HCT116 (cell line): ENCODE results near the gene MVK. TPM values are rescaled to one million over a fixed set of nuclear protein-coding genes. Genes with fewer than 3 reads are reported as not detected.

Source experiments
- ATAC-seq: fragments of 200-7000 bp; cut with Tn5 transposase; 2 replicates; pipeline ENCODE4 v1.9.1; 2020; ENCODE audit warnings: mild to moderate bottlenecking, moderate library complexity
- BruUV-seq: library from RNA; stranded (reverse); fragments of 400-500 nt; replicated peaks from 2 replicates; lab custom pipeline; 2021; lab: Mats Ljungman, UMichigan
- CTCF ChIA-PET: fragments of 300-600 bp; sonication (Branson Sonifier 250); formaldehyde crosslinking; loops from one replicate; lab custom pipeline; 2021; ENCODE audit warnings: antibody characterized with exemption; lab: Charles Lee
- POLR2A ChIA-PET: fragments of 300-600, 350-600 bp; sonication (Branson Sonifier 250); formaldehyde crosslinking; loops from one replicate; lab custom pipeline; 2021; ENCODE audit warnings: antibody characterized with exemption; lab: Charles Lee
- RAD21 ChIA-PET, 2 experiments: fragments of 300-600 bp; sonication (Branson Sonifier 250); formaldehyde crosslinking; loops; one replicate each; lab custom pipeline; 2023; ENCODE audit warnings: low total read pairs in 2 of 2; ENCODE audit not compliant: uncharacterized antibody in 2 of 2, unreplicated experiment in 2 of 2, low non-redundant PET in 1 of 2; lab: Charles Lee
- DNase-seq: peaks from one replicate; pipeline ENCODE4 v3.0.0-alpha.2; 2010; ENCODE audit warnings: low read depth, low spot score
- H2AFZ ChIP-seq: fragments of 200-600 bp; shearing (Covaris generic), sonication (generic); 2 replicates; pipeline ENCODE4 v1.6.1; 2017; ENCODE audit warnings: low read depth, mixed run types, mixed read lengths, antibody characterized with exemption, low read length; ENCODE audit not compliant: poor library complexity, severe bottlenecking
- H3K27ac ChIP-seq: 2 replicates; pipeline ENCODE4 v1.5.1; 2012; ENCODE audit warnings: low read depth, low read length
- H3K27me3 ChIP-seq: fragments of 200-600 bp; sonication (generic); 2 replicates; pipeline ENCODE4 v1.6.1; 2016; ENCODE audit warnings: mixed run types, low read length, mixed read lengths; ENCODE audit not compliant: insufficient read depth
- H3K36me3 ChIP-seq, 2 experiments: fragments of 200-500 bp in 1 of 2; fragments of 200-600 bp in 1 of 2; sonication (Bioruptor generic) in 1 of 2; sonication (generic) in 1 of 2; 2 replicates each; pipeline versions ENCODE4 v1.5.1 to v1.6.1; 2014 to 2016; ENCODE audit warnings: low read length in 2 of 2, inconsistent platforms in 1 of 2, mixed read lengths in 1 of 2, mixed run types in 1 of 2; ENCODE audit not compliant: insufficient read depth in 2 of 2, control insufficient read depth in 1 of 2
- H3K4me1 ChIP-seq, 2 experiments: fragments of 200-600 bp in 1 of 2; sonication (generic) in 1 of 2; 2 replicates each; pipeline versions ENCODE4 v1.5.1 to v1.6.1; 2012 to 2017; ENCODE audit warnings: low read length in 2 of 2, inconsistent platforms in 1 of 2, mild to moderate bottlenecking in 1 of 2, mixed read lengths in 1 of 2, mixed run types in 1 of 2, moderate library complexity in 1 of 2; ENCODE audit not compliant: insufficient read depth in 2 of 2, control insufficient read depth in 1 of 2
- H3K4me2 ChIP-seq: fragments of 200-600 bp; sonication (generic); 2 replicates; pipeline ENCODE4 v1.6.1; 2017; ENCODE audit warnings: mixed run types, low read length, mixed read lengths
- H3K4me3 ChIP-seq, 2 experiments: fragments of 200-600 bp in 1 of 2; sonication (generic) in 1 of 2; replicated peaks in 1 of 2; 2 replicates each; pipeline ENCODE4 v1.5.1; 2011 to 2016; ENCODE audit warnings: low read length in 2 of 2, control low read depth in 1 of 2, low read depth in 1 of 2, mild to moderate bottlenecking in 1 of 2, mixed read lengths in 1 of 2, mixed run types in 1 of 2
- H3K79me2 ChIP-seq: fragments of 200-600 bp; sonication (generic); 2 replicates; pipeline ENCODE4 v1.6.1; 2017; ENCODE audit warnings: mild to moderate bottlenecking, mixed run types, low read length, moderate library complexity, mixed read lengths; ENCODE audit not compliant: insufficient read depth
- H3K9ac ChIP-seq: fragments of 200-600 bp; sonication (generic); 2 replicates; pipeline ENCODE4 v1.6.1; 2016; ENCODE audit warnings: low read length, mixed read lengths
- H3K9me2 ChIP-seq: fragments of 200-600 bp; sonication (generic), shearing (Covaris generic); 2 replicates; pipeline ENCODE4 v1.6.1; 2017; ENCODE audit warnings: mixed run types, mild to moderate bottlenecking, moderate library complexity; ENCODE audit not compliant: insufficient read depth
- H3K9me3 ChIP-seq, 2 experiments: fragments of 200-500 bp in 1 of 2; fragments of 200-600 bp in 1 of 2; sonication (Bioruptor generic) in 1 of 2; sonication (generic) in 1 of 2; 2 replicates each; pipeline ENCODE4 v1.6.1; 2014 to 2017; ENCODE audit warnings: low read length in 2 of 2, mixed read lengths in 2 of 2, inconsistent platforms in 1 of 2, low read depth in 1 of 2, mild to moderate bottlenecking in 1 of 2, mixed run types in 1 of 2, moderate library complexity in 1 of 2; ENCODE audit not compliant: control insufficient read depth in 1 of 2, insufficient read depth in 1 of 2
- H4K20me1 ChIP-seq: fragments of 200-600 bp; sonication (generic), shearing (Covaris generic); 2 replicates; pipeline ENCODE4 v1.6.1; 2017; ENCODE audit warnings: mixed run types, mild to moderate bottlenecking, moderate library complexity; ENCODE audit not compliant: insufficient read depth
- CBX3 ChIP-seq: IDR thresholded peaks from 2 replicates; pipeline ENCODE4 v1.6.1; 2012; ENCODE audit warnings: low read depth
- CEBPB ChIP-seq: IDR thresholded peaks from 2 replicates; pipeline ENCODE4 v1.6.1; 2012; ENCODE audit warnings: low read depth
- EGR1 ChIP-seq: IDR thresholded peaks from 2 replicates; pipeline ENCODE4 v1.6.1; 2012; ENCODE audit warnings: low read depth
- ELF1 ChIP-seq: IDR thresholded peaks from 2 replicates; pipeline ENCODE4 v1.6.1; 2012; ENCODE audit warnings: low read depth, borderline replicate concordance
- EZH2 ChIP-seq: fragments of 200-600 bp; sonication (generic); IDR thresholded peaks from 2 replicates; pipeline ENCODE4 v1.6.1; 2017; ENCODE audit warnings: antibody characterized with exemption, mixed run types
- EZH2phosphoT487 ChIP-seq: fragments of 200-600 bp; IDR thresholded peaks from 2 replicates; pipeline ENCODE4 v1.6.1; 2018; ENCODE audit warnings: antibody characterized with exemption, borderline replicate concordance
- JUND ChIP-seq: IDR thresholded peaks from 2 replicates; pipeline ENCODE4 v1.6.1; 2012
- POLR2A ChIP-seq: IDR thresholded peaks from 2 replicates; pipeline ENCODE4 v1.7.0; 2011; ENCODE audit warnings: borderline replicate concordance; ENCODE audit not compliant: insufficient read depth, insufficient read length; ENCODE audit errors: extremely low read depth
- POLR2AphosphoS5 ChIP-seq: IDR thresholded peaks from 2 replicates; pipeline ENCODE4 v1.6.1; 2011; ENCODE audit warnings: mild to moderate bottlenecking, low read depth, low read length, moderate library complexity
- RAD21 ChIP-seq: IDR thresholded peaks from 2 replicates; pipeline ENCODE4 v1.6.1; 2012; ENCODE audit warnings: low read depth, mild to moderate bottlenecking
- SP1 ChIP-seq: IDR thresholded peaks from 2 replicates; pipeline ENCODE4 v1.6.1; 2012; ENCODE audit warnings: low read depth
- SRF ChIP-seq: IDR thresholded peaks from 2 replicates; pipeline ENCODE4 v1.6.1; 2012; ENCODE audit warnings: low read depth
- ZFX ChIP-seq: fragments of 450-650 bp; IDR thresholded peaks from 2 replicates; pipeline ENCODE4 v1.6.1; 2017
- intact Hi-C: fragments of 100-400 bp; cut with micrococcal nuclease; formaldehyde crosslinking; loops from 2 replicates; pipeline ENCODE4 v1.10.0; 2022
- total RNA-seq: library from RNA; stranded (reverse); gene quantifications from one replicate; pipeline ENCODE4 v1.2.1, GENCODE V29; 2021; ENCODE audit not compliant: unreplicated experiment
- TF ChIP-seq, protein P1 (sequence below): IDR thresholded peaks from 2 replicates; pipeline ENCODE4 v1.6.1; 2012; ENCODE audit warnings: low read depth
- TF ChIP-seq, protein P2 (sequence below), 3 experiments: fragments of 200-600 bp in 1 of 3; sonication (generic) in 1 of 3; IDR thresholded peaks in 2 of 3; conservative IDR thresholded peaks in 1 of 3; 2 replicates each; pipeline ENCODE4 v1.5.1; 2012 to 2017; ENCODE audit warnings: low read depth in 2 of 3, low read length in 2 of 3, antibody characterized with exemption in 1 of 3, borderline replicate concordance in 1 of 3, control low read depth in 1 of 3, mild to moderate bottlenecking in 1 of 3, mixed read lengths in 1 of 3, mixed run types in 1 of 3, moderate library complexity in 1 of 3; ENCODE audit not compliant: insufficient read depth in 1 of 3

Gene MVK
- total RNA-seq, 1 experiment from 2014 or later, result 17.3 TPM

DNA sequence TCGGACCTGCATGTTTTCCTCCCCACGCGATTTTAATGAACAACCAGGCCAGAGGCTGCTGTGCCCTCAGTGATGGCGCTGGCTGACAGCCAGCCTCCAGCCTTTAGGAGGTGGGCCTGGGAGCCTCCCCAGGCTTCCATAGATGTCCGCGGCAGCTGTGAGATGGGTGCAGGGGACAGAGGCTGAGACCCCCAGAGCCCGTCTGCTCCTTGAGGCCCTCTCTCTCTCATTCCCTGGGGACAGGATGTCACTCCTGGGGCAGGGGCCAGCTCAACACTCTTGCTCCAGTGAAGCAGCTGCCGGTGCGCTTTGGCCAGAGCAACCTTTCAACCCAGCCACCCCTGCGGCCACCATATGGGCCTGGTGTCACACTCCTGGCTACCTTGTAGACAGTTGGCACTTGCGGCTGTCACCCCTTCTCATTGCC, 24.8 kb downstream of the MVK start:
- Histone ChIP-seq H4K20me1 (no peaks in the 10 kb centered on the region), H3K4me2 (no peak overlapping the region), H3K9me3 (no peaks in the 10 kb centered on the region), H3K4me1 (peaks cover 4 to 11% of the 10 kb centered on the region in 2 experiments), H3K9me2 (no peaks in the 10 kb centered on the region), H3K27me3 (no peaks in the 10 kb centered on the region), H3K36me3 (0 out of 4 replicates have a peak, but pooled peaks cover 0 to 5% of the 10 kb centered on the region in 2 experiments), H3K79me2 (no peaks in the 10 kb centered on the region), H2AFZ (no peak overlapping the region), H3K9ac (no peak overlapping the region), H3K27ac (no peak overlapping the region), H3K4me3 (no peak overlapping the region)
- intact Hi-C loops, result no loop called here
- TF ChIP-seq RAD21 (no peak), SRF (no peak), CBX3 (no peak), EGR1 (no peak), JUND (no peak), POLR2A (no peak), POLR2AphosphoS5 (no peak), EZH2 (no peak), ZFX (no peak), ELF1 (no peak), CEBPB (no peak), SP1 (no peak), EZH2phosphoT487 (no peak)
- TF ChIP-seq, protein P1, sequence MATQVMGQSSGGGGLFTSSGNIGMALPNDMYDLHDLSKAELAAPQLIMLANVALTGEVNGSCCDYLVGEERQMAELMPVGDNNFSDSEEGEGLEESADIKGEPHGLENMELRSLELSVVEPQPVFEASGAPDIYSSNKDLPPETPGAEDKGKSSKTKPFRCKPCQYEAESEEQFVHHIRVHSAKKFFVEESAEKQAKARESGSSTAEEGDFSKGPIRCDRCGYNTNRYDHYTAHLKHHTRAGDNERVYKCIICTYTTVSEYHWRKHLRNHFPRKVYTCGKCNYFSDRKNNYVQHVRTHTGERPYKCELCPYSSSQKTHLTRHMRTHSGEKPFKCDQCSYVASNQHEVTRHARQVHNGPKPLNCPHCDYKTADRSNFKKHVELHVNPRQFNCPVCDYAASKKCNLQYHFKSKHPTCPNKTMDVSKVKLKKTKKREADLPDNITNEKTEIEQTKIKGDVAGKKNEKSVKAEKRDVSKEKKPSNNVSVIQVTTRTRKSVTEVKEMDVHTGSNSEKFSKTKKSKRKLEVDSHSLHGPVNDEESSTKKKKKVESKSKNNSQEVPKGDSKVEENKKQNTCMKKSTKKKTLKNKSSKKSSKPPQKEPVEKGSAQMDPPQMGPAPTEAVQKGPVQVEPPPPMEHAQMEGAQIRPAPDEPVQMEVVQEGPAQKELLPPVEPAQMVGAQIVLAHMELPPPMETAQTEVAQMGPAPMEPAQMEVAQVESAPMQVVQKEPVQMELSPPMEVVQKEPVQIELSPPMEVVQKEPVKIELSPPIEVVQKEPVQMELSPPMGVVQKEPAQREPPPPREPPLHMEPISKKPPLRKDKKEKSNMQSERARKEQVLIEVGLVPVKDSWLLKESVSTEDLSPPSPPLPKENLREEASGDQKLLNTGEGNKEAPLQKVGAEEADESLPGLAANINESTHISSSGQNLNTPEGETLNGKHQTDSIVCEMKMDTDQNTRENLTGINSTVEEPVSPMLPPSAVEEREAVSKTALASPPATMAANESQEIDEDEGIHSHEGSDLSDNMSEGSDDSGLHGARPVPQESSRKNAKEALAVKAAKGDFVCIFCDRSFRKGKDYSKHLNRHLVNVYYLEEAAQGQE, result no peak
- TF ChIP-seq, protein P2, sequence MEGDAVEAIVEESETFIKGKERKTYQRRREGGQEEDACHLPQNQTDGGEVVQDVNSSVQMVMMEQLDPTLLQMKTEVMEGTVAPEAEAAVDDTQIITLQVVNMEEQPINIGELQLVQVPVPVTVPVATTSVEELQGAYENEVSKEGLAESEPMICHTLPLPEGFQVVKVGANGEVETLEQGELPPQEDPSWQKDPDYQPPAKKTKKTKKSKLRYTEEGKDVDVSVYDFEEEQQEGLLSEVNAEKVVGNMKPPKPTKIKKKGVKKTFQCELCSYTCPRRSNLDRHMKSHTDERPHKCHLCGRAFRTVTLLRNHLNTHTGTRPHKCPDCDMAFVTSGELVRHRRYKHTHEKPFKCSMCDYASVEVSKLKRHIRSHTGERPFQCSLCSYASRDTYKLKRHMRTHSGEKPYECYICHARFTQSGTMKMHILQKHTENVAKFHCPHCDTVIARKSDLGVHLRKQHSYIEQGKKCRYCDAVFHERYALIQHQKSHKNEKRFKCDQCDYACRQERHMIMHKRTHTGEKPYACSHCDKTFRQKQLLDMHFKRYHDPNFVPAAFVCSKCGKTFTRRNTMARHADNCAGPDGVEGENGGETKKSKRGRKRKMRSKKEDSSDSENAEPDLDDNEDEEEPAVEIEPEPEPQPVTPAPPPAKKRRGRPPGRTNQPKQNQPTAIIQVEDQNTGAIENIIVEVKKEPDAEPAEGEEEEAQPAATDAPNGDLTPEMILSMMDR (IDR thresholded peaks at IDR 0.05 in 2 of 3, conservative IDR thresholded peaks at IDR 0.05 in 1 of 3; ENCODE audit: borderline replicate concordance in 1 of 3, insufficient read depth in 1 of 3, low read depth in 2 of 3, low read length in 2 of 3), result no peak
- RAD21 ChIA-PET, result interaction anchor here (0.8 to 1.1 kb wide), 3 partner anchors 174 to 177 kb away, joined by 6 to 9 read pairs (median 9); no protein-coding TSS in a partner anchor
- POLR2A ChIA-PET, result no interaction called here
- ATAC-seq, result no peak
- no TSS peak for BruUV-seq
- no peak for DNase-seq
- CTCF ChIA-PET, result interaction anchor here (0.7 to 3.3 kb wide), 14 partner anchors 10 to 247 kb away, joined by 3 to 64 read pairs (median 6); partner anchors contain the start of genes FAM222A, MMAB and MVK
